NAMALWA (cell line): ENCODE results near the gene MTA2.
"Not testable (repeated sequence)": the region's sequence is repeated elsewhere in the genome, so short reads cannot be mapped to it uniquely, and the experiment has no call there.

Experiments
- DNase-seq: peaks from one replicate; pipeline ENCODE4 v3.0.0-alpha.2; 2015; ENCODE audit warnings: low spot score

Gene MTA2

GRCh38 chr11:62566247-62566646 is 35.4 kb downstream of the MTA2 start:
- DNase-seq, result no peak

GRCh38 chr11:62565100-62565802 is 36.4 kb downstream of the MTA2 start:
- DNase-seq, result no peak

GRCh38 chr11:62561677-62562230 is 39.9 kb downstream of the MTA2 start:
- not testable (repeated sequence) for DNase-seq

GRCh38 chr11:62560566-62561103 is 41.0 kb downstream of the MTA2 start:
- DNase-seq, result peak; percentile 67

- not testable (repeated sequence) for DNase-seq
These were observed 42.0 kb downstream of the MTA2 start for GRCh38 chr11:62559626-62560025.

GRCh38 chr11:62559204-62559603 is 42.5 kb downstream of the MTA2 start:
- DNase-seq, result no peak

GRCh38 chr11:62558669-62559068 is 43.0 kb downstream of the MTA2 start:
- no peak for DNase-seq

GRCh38 chr11:62556875-62557631 is 44.6 kb downstream of the MTA2 start:
- DNase-seq, result peak; percentile 44

GRCh38 chr11:62556108-62556874 is 45.4 kb downstream of the MTA2 start:
- peak; percentile 75 for DNase-seq

GRCh38 chr11:62555464-62556107 is 46.1 kb downstream of the MTA2 start:
- DNase-seq, result peak; percentile 87

- DNase-seq, result no peak
These were observed 47.1 kb downstream of the MTA2 start for GRCh38 chr11:62554387-62555167.

- no peak for DNase-seq
These were observed 47.8 kb downstream of the MTA2 start for GRCh38 chr11:62553839-62554361.

GRCh38 chr11:62553080-62553838 is 48.4 kb downstream of the MTA2 start:
- DNase-seq, result no peak

- no peak for DNase-seq
These were observed 49.1 kb downstream of the MTA2 start for GRCh38 chr11:62552485-62553079.

GRCh38 chr11:62550478-62550877 is 51.2 kb downstream of the MTA2 start:
- DNase-seq, result not testable (repeated sequence)

GRCh38 chr11:62548545-62549335 is 52.9 kb downstream of the MTA2 start:
- no peak for DNase-seq

GRCh38 chr11:62547691-62548281 is 53.9 kb downstream of the MTA2 start:
- DNase-seq, result no peak
